ENCODE data around the gene TRIM5.
"Not testable (repeated sequence)": the region's sequence is repeated elsewhere in the genome, so short reads cannot be mapped to it uniquely, and the experiment has no call there.

TRIM5 gene

GRCh38 chr11:5686426-5686825 lies 1.6 kb upstream of the TRIM5 start:
- DNase-seq = no peak

GRCh38 chr11:5684036-5684645 lies 733 bp downstream of the TRIM5 start:
- no peak for DNase-seq

GRCh38 chr11:5683620-5684019 lies 1.3 kb downstream of the TRIM5 start:
- not testable (repeated sequence) for DNase-seq

GRCh38 chr11:5682890-5683441 lies 1.9 kb downstream of the TRIM5 start:
- not testable (repeated sequence) for DNase-seq

GRCh38 chr11:5679811-5680210 lies 5.1 kb downstream of the TRIM5 start:
- DNase-seq = no peak

GRCh38 chr11:5674391-5674790 lies 10.5 kb downstream of the TRIM5 start:
- DNase-seq = no peak

GRCh38 chr11:5671831-5672230 lies 13.0 kb downstream of the TRIM5 start:
- DNase-seq = no peak

GRCh38 chr11:5666402-5666793 lies 18.5 kb downstream of the TRIM5 start:
- DNase-seq = no peak

GRCh38 chr11:5665746-5666401 lies 19.0 kb downstream of the TRIM5 start:
- no peak for DNase-seq

- DNase-seq = no peak
Measured at GRCh38 chr11:5665051-5665570, 19.8 kb downstream of the TRIM5 start.

- no peak for DNase-seq
Measured at GRCh38 chr11:5663511-5663910, 21.4 kb downstream of the TRIM5 start.

GRCh38 chr11:5658318-5658717 lies 26.6 kb downstream of the TRIM5 start:
- DNase-seq = no peak

GRCh38 chr11:5656956-5657355 lies 27.9 kb downstream of the TRIM5 start:
- DNase-seq = not testable (repeated sequence)

GRCh38 chr11:5655474-5655873 lies 29.4 kb downstream of the TRIM5 start:
- DNase-seq = no peak

GRCh38 chr11:5646139-5646538 lies 38.7 kb downstream of the TRIM5 start:
- no peak for DNase-seq

- no peak for DNase-seq
Measured at GRCh38 chr11:5643585-5643984, 41.3 kb downstream of the TRIM5 start.

- no peak for DNase-seq
Measured at GRCh38 chr11:5639953-5640352, 44.9 kb downstream of the TRIM5 start.

- no peak for DNase-seq
Measured at GRCh38 chr11:5631969-5632635, 52.8 kb downstream of the TRIM5 start.

- no peak for DNase-seq
Measured at GRCh38 chr11:5631417-5631816, 53.5 kb downstream of the TRIM5 start.

- DNase-seq = no peak
Measured at GRCh38 chr11:5626196-5626595, 58.7 kb downstream of the TRIM5 start.

GRCh38 chr11:5625281-5625680 lies 59.6 kb downstream of the TRIM5 start:
- DNase-seq = no peak

- DNase-seq = no peak
Measured at GRCh38 chr11:5624489-5625279, 60.2 kb downstream of the TRIM5 start, which contains the start of gene TRIM34. TRIM34 (plus strand) TSS chr11:5625001; CDS start chr11:5632332, 7,331 bp downstream.

GRCh38 chr11:5622802-5623201 lies 62.1 kb downstream of the TRIM5 start:
- no peak for DNase-seq
